OCI-LY3 (cell line): ENCODE data around the gene RHOJ.

Experiments used
- CTCF ChIP-seq: fragments of 200-600, 300-600 bp; sonication (generic); IDR thresholded peaks from 2 replicates; pipeline ENCODE4 v1.5.1; 2014; ENCODE audit warnings: antibody characterized with exemption, low read length, low read depth
- EZH2phosphoT487 ChIP-seq: fragments of 200-600 bp; shearing (Covaris generic); IDR thresholded peaks from 2 replicates; pipeline ENCODE4 v1.6.1; 2018; ENCODE audit warnings: antibody characterized with exemption, mixed run types, low read depth

GRCh38 chr14:63245893-63246292, 41.6 kb downstream of the RHOJ start:
- no peak for TF ChIP-seq CTCF
- no peak for TF ChIP-seq EZH2phosphoT487
